Measurements from ENCODE around the gene IKZF2.

GRCh38 chr2:212958757-212959295 lies 192.6 kb downstream of the IKZF2 start:
- TF ChIP-seq CTCF (IDR thresholded peaks at IDR 0.05) (no peak), POLR2A (IDR thresholded peaks at IDR 0.05) (no peak), EP300 (IDR thresholded peaks at IDR 0.05) (no peak)

Measured in ovary (tissue), 3 donors.